SHP77 (cell line): ENCODE results near the gene JAKMIP2.
A peak's percentile ranks its signal among the peaks of the same experiment; 100 is the strongest.
"Not testable (repeated sequence)": the region's sequence is repeated elsewhere in the genome, so short reads cannot be mapped to it uniquely, and the experiment has no call there.

ENCODE experiments used
- DNase-seq, 2 experiments: peaks; one replicate each; lab custom pipeline; 2025; lab: John Stamatoyannopoulos, UW

Gene JAKMIP2

DNA sequence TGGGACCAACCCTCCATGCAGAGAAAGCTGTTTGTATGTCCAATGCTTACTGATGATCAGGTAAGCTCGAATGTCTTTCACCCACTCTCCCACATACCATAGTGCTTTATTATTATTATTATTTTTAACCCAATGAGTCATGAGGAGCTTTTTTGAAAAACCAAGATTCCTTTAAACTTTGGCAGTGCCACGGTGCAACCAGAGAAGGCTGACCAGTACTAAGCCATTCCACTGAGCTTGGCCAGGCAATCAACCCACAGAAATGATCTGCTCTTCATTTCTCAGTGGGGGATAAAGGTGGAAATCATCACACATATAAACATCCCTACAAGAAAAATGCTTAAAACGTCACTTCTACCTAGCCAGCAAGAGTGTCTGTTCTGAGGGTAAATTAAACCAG, 35.5 kb downstream of the JAKMIP2 start:
- no peak for DNase-seq

DNA sequence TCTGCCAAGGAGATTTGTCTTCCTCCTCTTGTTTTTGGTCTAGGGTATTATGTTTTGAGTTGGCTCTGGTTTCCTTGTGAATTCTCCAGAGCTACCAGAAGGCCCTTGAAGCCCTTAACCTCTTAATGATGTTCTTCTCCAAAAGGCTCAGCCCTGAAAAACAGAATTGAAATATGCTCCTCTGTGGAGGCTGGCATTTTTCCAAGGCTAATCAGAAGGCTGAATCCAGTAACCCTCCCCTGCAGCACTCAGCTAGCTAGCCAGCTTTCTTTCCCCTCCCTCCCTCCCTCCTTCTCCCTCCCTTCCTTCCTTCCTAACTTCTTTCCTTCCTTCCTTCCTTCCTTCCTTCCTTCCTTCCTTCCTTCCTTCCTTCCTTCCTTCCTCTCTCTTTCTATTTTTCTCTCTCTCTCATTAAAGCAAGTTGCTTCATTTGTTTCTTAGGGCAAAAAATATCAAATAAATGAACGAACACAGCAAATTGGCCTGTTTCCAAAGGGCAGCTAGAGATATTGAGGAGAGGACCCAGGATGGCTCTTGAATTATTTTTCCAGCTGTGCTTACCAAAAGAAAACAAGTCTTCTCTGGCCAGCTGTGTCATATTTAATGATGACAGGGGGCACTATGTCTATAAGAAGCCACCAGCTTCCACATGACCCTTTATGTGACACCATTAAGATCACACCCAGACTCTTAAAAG, 38.7 kb downstream of the JAKMIP2 start:
- peak; percentile 85 to 87 for DNase-seq

DNA sequence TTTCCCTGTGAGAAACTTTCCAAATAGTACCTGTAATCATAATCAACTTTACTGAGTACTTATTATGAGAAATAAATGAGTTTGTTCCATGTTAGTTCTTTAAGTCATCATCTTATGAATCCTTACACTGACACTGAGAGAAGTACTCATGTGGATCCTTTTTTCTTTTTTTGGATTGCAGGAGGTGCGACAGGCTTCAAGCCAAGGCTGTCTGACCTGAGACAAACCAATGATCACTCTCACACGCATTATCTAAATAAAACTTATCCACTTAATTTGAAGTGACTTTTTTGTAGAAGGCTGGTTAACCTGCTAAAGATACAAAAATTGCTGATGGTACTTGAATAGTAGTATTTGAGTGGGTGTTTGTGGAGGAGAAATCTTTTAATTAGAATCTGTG, 39.5 kb downstream of the JAKMIP2 start:
- no peak for DNase-seq

DNA sequence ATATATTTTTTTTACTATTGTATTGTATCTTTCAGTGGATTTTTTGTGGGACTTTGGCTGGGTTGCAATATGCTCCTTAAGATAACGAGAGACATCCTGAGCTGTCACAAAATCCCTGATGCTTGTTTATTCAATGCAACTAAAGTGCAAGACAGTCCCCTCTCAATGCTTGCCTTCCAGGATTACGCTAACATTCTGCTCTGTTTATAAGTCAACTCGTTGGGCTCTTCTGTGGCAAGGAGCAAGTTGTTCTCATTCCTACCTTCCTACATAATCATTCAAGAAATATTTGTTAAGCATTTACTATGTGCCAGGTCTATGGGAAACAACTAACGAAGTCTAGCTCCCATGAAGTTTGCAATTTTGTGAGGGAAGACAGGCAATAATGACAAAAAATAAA, 40.4 kb downstream of the JAKMIP2 start:
- DNase-seq: no peak

DNA sequence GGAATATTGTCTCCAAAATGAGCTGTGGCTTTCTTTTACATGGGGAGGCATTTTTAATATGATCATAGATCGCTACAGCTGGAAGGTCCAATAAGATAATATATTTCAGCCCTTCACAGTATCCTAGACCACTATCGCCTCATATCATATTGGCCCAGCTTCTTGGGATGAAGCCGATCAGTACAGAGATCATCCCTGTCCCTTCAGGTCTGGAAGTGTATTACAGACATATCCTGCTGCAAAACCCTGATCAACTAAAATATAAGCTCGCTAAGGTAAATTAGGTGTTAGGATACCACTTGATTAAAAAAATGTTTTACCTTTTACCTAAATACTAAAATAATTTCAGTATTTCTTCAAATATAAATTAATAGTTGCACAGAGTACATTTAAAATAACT, 41.7 kb downstream of the JAKMIP2 start:
- DNase-seq: no peak

DNA sequence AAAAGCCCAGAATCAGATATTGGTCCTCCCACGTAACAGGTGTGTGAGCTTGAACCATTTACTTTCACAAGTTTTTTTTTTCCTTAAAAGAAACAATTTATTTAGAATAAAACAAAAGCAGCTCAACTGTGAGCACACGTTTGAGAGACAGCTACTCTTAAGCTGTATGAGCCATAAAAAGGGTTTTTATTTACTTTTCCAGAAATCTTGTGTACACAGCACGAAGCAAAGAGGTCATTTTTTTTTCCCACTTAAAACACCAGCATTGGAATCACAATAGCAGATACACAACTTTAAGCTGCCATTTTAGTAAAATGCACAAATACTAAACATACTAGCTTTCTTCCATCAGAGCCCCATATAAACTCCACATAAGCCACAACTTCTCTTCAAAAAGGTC, 44.6 kb downstream of the JAKMIP2 start:
- DNase-seq: peak in 1 of 2 experiments; percentile 26

DNA sequence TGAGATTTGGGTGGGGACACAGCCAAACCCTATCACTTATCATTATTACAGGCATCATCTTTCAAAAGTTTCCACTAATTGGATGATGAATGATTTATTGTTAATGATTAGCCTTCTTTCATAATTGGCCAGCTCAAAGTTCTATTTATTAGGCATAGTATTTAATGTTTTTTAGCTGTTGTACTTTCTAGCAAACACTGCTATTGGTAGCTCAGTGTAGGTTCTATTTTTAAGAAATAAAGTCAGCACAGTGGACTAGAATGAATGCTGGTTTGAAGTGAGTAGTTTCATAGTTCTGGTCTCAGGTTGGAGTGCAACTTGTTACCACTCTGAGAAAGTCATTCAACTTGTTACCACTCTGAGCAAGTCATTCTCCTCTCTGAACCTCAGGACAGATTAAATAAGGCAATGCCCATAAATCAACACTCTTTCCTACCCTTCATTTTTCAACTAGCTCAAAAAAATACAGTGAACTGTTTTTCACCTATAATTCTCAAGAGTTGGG, 46.9 kb downstream of the JAKMIP2 start:
- DNase-seq: no peak

DNA sequence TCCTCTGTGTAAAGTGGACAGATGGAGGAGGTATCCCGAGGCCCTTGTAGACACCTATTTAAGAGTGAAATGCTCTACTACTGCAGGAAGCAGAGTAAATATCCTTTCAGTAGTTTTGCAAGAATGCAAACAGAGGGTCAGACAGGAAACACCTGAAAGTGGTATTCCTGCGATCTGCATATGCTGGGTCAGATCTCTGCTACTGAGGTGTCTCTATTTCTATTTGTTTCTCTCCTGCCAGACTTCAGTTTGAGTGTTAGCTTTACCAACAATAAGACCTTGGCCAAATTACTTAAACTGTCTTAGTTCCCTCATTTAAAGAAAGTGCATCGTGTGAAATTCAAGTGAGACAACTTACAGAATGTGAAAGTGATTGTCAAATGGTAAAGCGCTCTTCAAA, 47.6 kb downstream of the JAKMIP2 start:
- peak in 1 of 2 experiments; percentile 15 for DNase-seq

DNA sequence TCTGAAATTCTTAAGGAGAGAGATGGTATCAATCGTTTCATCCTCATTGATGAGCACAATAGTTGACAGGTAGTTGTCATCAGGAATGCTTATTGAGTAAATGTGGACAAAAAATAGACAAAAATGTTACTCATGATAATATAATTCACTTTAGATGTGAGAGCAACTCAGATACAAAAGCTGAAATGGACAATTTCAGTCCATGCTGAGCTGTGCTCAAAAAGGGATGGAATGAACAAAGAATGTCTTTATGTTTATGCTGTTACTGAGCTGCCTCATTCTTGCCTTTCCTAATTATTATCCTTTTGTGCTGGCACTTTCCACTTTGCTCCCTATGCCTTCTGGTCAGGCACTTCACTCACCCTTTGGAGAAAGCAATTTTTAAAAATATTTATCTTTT, 49.5 kb downstream of the JAKMIP2 start:
- no peak for DNase-seq

DNA sequence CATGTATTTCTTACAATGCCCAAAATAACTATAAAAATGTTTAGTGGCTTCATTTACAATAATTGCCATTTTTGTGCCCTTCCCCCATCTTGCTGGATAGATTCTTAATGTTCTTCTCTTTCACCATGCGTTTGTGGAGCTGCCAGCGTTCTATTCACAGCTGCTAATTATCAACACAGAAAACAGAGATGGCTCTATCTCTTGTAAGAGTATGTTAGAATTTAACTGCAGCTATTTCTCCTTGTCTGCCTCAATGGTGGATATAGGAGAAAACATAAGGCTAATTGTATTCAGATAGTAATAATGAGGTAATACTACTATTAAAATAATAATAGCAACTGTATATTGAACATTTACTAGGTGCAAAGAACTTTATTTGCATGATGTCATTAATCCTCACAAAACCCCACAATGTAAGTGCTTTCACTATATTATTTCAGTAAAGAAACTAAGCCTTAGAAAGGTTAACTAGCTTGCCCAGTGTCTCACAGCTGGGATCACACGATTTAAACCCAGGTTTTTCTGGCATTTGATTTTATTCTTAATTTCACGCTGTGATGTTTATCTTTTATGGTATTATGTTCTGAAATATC, 50.1 kb downstream of the JAKMIP2 start:
- DNase-seq: no peak

DNA sequence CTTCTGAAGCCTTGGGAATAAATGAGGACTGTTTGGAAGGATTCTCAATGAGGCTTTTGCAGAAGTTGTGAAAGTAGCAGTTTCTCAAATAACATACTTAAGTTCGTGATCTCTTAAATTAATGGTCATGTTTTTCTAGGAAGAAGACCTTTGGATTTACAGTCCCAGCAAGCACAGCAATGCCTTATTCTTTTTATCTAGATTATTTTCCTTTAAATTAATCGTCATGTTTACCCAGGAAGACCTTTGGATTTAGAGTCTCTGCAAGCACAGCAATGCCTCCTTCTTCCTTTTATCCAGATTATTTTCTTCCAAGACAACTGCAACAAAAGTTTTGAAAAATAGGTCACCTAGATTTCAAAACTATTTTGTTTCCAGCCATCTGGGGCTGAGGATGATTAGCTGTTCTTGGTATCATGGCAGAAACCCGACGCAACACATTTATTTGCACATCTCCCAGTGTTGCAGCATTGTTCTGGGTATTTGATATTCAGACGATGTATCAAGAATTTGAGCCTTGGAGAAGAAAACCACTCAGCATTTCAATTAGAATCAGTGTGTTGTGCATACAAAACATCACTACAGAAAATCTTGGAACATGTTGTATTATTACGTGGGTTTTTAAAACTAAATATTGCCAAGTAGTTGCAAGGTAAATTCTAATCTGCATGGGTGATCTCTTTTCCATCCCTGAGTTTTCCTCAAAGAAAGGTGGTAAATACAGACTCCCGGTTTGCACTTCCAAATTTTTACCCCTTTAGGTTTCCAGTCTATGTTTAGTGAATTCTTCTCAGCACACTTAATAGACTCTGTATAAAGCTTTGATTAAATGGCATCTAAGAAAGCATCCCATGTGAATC, 50.9 kb downstream of the JAKMIP2 start:
- DNase-seq: no peak

DNA sequence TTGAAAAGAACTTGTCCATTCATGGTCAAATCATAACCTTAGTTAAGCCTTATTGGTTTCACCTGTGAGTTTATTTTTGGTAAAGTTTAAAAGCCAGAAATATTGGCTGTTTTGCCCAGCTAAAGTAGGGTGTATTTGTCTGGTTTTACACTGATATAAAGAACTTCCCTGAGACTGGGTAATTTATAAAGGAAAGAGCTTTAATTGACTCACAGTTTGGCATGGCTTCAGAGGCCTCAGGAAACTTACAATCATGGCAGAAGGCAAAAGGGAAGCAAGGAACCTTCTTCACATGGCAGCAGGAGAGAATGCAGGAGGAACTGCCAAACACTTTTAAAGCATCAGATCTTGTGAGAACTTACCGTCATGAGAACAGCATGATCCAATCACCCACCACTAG, 55.3 kb downstream of the JAKMIP2 start:
- DNase-seq: no peak

DNA sequence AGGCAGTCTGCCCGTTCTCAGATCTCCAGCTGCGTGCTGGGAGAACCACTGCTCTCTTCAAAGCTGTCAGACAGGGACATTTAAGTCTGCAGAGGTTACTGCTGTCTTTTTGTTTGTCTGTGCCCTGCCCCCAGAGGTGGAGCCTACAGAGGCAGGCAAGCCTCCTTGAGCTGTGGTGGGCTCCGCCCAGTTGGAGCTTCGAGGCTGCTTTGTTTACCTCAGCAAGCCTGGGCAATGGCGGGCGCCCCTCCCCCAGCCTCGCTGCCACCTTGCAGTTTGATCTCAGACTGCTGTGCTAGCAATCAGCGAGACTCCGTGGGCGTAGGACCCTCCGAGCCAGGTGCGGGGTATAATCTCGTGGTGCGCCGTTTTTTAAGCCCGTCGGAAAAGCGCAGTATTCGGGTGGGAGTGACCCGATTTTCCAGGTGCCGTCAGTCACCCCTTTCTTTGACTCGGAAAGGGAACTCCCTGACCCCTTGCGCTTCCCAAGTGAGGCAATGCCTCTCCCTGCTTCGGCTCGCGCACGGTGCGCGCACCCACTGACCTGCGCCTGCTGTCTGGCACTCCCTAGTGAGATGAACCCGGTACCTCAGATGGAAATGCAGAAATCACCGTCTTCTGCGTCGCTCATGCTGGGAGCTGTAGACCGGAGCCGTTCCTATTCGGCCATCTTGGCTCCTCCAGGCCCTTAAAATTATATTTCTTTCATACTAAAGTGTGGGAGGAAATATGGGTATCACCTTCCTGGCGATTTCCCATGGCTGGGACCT, 61.2 kb downstream of the JAKMIP2 start:
- DNase-seq: not testable (repeated sequence)

DNA sequence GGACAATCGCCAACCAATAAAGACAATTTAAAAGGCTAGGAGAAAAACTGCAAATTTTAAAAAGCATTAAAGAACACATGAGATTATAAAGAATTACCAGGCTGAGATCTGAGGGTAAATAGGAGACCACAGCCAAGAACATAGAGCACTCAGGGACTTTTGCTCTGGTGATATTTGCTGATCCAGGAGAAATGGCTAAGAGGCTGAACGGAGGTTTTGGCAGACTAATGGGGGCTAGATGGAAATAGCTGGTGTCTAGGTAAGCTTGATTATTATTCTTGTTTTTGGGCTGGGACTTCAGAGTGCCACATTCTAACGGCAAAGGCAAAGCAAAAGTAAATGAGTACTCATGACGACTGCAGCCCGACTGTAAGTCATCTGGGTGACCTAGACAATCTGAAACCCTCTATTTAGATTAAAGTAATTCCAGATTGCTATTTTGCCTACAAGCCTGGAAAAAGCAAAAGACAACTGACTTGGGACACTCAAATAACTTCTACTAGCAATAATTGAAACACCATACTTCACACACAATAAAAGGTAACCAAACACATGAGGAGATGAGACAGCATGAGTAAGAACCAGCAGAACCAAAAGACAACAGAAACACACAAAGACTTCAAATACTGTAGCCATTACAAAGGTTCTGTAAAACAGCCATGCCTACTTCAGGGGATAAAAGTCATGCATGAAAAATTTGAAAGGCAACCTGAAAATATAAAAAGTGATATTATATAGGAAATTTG, 68.8 kb downstream of the JAKMIP2 start:
- DNase-seq: no peak

DNA sequence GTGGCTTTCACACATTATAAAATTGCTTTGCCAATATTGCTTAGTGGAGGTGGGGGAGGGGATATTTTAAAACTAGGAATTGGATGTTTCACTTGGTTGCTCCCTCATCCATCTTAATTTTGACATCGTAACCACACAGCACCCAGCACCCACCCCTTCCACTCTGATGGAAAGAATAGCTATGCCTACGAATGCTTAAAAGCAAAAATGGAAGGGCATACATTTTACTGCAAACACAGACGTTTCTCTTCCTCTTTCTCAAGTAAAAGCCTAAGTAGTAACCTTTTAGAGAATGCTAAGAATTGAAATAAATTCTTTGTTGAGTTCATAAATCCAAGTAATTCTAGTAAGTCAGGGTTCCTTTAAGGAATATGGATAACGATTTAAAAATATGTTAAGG, 69.9 kb downstream of the JAKMIP2 start:
- DNase-seq: no peak

DNA sequence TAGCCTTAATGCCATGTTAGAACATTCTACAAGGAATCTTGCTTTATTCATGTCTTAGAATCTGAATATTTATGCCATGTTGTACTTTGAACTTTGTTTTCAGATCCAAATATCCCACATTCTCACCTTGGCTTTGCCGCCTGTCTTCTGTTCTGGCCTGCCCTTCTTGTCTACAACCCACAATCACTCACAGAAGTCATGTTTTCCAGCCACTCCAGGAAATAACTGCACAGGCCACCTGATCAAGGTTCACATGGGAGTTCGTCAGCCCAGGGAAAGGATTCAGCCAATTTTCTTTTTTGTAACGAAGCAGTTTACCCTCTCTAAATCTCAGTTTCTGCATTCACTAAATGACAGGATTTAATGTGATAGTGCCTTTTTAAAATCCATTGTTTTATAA, 70.5 kb downstream of the JAKMIP2 start:
- DNase-seq: no peak

DNA sequence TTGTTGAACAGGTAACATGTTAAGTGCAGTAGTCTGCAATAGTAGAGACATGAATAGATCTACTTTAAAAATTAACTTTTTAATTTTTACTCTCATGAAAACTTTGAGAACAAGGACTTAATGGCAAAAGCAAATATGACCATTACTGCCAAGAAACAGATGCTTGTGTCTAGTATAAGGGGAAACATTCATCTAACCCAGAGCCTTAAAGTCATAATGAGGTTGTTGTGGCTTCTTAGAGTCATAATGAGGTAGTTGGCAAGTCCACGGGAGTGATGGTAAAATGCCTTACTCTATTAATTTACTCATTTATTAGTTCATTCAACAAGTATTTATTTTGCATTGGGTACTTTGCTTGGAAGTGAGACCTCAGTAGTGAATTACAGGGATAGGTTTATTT, 71.5 kb downstream of the JAKMIP2 start:
- no peak for DNase-seq

DNA sequence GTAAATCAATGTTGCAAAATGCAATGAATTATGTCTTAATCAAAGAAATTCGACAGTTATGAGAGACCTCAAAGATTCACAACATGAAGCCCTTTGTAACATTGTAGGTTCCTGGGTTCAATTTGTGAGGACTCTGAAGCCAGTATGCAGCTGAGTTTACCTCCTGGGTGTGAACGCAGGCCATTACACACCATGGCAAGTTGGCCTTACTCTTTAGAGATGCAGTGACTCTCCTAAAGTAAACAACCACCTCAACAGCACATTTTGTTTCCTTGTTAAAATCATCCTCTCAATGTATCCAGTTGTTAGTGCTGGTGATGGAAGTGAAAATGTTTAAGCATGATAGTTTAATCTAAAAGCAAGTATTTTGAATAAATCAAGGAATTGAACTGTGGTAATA, 73.8 kb downstream of the JAKMIP2 start:
- DNase-seq: no peak

DNA sequence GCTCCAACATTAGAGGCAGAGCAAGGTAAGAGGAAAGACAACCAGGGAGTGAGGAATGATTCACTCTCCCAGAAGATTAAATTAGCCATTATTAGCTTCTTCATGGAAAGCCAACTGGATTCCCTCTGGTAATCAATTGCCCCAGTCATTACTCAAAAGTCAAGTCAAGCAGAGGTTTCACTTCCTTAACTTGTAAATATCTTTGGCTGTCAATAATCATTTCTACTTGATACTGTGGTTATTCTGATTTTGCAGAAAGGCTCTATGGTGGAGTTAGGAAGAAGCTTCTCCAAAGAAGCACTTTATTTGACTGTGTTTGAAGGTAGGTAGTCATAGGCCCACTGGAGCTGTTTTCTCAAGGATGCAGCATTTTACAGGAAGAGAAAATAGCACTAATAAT, 78.0 kb downstream of the JAKMIP2 start:
- DNase-seq: no peak

DNA sequence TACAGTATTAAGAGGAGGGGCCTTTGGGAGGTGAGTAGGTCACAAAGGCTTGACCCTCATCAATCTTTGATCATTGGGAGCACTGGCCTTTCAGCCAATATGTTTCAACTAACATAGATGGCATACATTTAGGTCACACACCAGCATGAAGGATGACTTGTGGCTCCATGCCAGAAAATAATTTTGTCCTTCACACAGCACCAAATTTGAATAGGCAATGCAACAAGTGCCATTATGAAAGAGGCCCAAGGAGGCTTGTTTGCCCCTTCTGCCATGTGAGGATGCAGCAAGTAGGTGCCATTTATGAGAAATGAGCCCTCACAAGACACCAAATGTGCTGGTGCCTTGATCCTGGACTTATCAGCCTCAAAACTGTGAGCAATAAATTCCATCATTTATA, 81.1 kb downstream of the JAKMIP2 start:
- no peak for DNase-seq

DNA sequence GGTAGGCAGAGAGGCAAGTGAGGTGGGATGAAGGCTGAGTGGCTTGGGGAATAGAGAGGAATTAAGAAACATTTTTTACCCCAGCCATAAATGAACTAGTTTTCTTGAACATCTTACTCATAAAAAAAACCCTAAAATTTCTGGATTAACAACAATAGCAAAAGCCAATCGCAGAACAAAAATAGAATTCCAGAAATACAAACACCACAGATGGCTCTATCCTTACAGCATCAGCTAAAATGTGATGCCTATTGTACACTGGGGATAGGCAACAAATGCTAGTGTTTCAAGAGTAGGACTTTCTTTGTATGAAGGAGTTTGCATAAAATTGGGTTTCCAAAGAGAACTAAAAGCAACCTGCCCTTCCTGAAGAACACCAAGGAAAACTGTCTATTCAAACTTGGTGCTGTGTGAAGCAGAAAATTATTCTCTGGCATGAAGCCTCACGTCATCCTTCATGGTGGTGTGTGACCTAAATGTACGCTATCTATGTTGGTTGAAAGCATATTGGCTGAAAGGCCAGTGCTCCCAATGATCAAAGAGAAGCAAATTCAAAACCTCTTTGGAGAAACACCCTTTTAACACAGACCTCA, 82.9 kb downstream of the JAKMIP2 start:
- DNase-seq: no peak
